DOHH2 (cell line): ENCODE data around the gene ARHGAP19.

Experiments used
- CTCF ChIP-seq: fragments of 200-600 bp; sonication (generic); IDR thresholded peaks from one replicate; pipeline ENCODE4 v1.5.1; 2014; ENCODE audit warnings: antibody characterized with exemption, mild to moderate bottlenecking, low read depth, low read length; ENCODE audit not compliant: poor library complexity, severe bottlenecking
- EZH2phosphoT487 ChIP-seq: fragments of 200-600 bp; sonication (generic); IDR thresholded peaks from 2 replicates; pipeline ENCODE4 v1.6.1; 2017; ENCODE audit warnings: borderline replicate concordance, mild to moderate bottlenecking, antibody characterized with exemption, low read length, moderate library complexity, mixed read lengths

- no peak for TF ChIP-seq CTCF
- no peak for TF ChIP-seq EZH2phosphoT487
Observed at GRCh38 chr10:97307441-97307840, 15.0 kb upstream of the ARHGAP19 start.
